HG03469 (cell line): Measurements from ENCODE around the gene TSC22D3.
"Not testable (repeated sequence)": the region's sequence is repeated elsewhere in the genome, so short reads cannot be mapped to it uniquely, and the experiment has no call there.

Experiments
- ATAC-seq: cut with Tn5 transposase; IDR thresholded peaks from one replicate; pipeline ENCODE4 v1.9.1; 2021; ENCODE audit warnings: mild to moderate bottlenecking, moderate library complexity, moderate number of reproducible peaks; ENCODE audit not compliant: unreplicated experiment

Gene TSC22D3

GRCh38 chrX:107713203-107713542 is 62.4 kb downstream of the TSC22D3 start:
- ATAC-seq: no peak

- ATAC-seq: no peak
These were observed 63.1 kb downstream of the TSC22D3 start for GRCh38 chrX:107712231-107713202.

DNA sequence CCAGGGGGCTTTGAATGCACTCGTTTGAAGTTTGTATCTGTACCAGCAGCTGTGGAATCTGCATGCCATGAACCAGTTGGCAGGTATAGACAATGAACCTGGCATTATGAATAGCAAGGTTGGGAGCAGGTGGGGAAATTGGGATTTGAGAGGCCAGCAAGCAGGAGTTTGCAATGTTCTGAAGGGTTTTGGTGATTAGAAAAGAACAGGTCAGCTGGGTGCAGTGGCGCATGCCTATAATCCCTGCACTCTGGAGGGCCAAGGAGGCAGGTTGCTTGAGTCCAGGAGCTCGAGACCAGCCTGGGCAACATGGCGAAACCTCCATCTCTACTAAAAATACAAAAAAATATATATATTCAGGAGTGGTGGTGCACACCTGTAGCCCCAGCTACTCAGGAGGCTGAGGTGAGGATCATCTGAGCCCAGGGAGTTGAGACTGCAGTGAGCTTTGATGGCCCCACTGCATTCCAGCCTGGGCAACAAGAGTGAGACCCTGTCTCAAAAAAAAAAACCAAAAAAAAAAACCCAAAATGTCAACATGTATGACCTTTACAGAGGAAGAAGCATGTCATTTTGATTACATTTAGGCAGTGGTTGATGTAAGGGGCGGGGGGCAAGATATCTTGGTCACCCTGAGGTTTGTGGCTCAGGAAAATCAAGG is 63.9 kb downstream of the TSC22D3 start:
- ATAC-seq: no peak

- peak; percentile 98 for ATAC-seq
These were observed 64.8 kb downstream of the TSC22D3 start for GRCh38 chrX:107710617-107711391.

- ATAC-seq: no peak
These were observed 66.3 kb downstream of the TSC22D3 start for GRCh38 chrX:107709266-107709806.

GRCh38 chrX:107708762-107709161 is 66.8 kb downstream of the TSC22D3 start:
- no peak for ATAC-seq

GRCh38 chrX:107707866-107708265 is 67.7 kb downstream of the TSC22D3 start:
- no peak for ATAC-seq

GRCh38 chrX:107706309-107706708 is 69.3 kb downstream of the TSC22D3 start:
- no peak for ATAC-seq

GRCh38 chrX:107704587-107704986 is 71.0 kb downstream of the TSC22D3 start:
- ATAC-seq: no peak

- no peak for ATAC-seq
These were observed 71.4 kb downstream of the TSC22D3 start for GRCh38 chrX:107704181-107704580.

- peak; percentile 76 for ATAC-seq
These were observed 74.0 kb downstream of the TSC22D3 start for GRCh38 chrX:107701493-107702121.

GRCh38 chrX:107700790-107701189 is 74.8 kb downstream of the TSC22D3 start:
- no peak for ATAC-seq

DNA sequence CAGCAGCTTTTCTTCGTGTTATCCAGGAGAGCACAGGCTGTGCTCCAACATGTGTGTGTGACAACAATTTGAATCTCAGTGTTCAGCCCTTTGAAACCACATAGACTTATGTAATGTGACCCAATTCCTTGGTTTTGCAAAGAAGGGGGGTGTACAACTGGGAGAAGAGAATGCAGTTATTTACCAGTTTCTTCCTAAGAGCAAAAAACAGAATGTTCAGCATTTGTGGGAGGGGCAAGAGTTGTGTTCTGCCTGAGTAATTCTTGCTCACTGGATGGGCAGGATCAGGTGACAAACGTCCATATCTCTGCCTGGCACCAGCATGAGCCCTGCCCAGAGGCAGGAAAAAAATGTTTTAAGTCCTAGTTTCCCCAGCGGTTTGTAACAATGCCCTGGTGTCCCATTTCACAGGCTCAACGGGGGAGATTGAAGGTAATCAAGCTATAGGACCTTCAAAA is 75.2 kb downstream of the TSC22D3 start:
- ATAC-seq: no peak

DNA sequence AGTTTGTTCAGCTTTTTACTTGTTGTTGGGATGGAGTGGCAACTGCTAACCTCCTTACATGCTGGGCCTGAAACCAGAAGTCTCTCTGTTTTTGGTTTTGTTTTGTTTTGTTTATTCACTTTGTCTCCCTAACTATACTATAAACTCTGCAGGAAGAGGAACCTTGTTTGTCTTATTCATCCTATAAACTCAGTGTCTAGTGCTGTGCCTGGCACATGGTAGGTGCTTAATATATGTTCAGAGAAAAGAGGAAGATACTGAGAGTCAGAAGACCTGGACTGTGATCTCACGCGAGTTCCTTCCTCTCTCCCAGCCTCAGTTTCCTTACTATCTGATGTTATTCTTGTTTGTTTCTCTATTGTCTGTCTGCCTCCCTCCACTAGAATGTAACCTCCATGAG is 76.0 kb downstream of the TSC22D3 start:
- ATAC-seq: no peak

DNA sequence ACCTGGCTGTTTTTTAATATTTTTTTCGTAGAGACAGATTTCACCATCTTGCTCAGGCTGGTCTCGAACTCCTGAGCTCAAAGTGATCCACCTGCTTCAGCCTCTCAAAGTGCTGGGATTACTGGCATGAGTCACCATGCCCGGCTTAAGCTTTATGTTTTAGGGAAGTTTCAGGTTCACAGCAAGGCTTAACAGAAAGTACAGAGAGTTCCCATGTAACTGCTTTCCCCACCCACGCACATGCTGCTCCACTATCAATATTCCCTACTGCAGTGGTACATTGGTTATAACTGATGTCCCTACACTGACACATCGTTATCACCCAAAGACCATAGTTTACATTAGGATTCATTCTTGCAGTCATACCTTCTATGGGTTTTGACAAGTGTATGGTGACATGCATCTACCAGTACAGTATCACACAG is 84.6 kb downstream of the TSC22D3 start:
- no peak for ATAC-seq

- no peak for ATAC-seq
These were observed 88.1 kb downstream of the TSC22D3 start for GRCh38 chrX:107687445-107687844.

- no peak for ATAC-seq
These were observed 88.8 kb downstream of the TSC22D3 start for GRCh38 chrX:107686792-107687191.

DNA sequence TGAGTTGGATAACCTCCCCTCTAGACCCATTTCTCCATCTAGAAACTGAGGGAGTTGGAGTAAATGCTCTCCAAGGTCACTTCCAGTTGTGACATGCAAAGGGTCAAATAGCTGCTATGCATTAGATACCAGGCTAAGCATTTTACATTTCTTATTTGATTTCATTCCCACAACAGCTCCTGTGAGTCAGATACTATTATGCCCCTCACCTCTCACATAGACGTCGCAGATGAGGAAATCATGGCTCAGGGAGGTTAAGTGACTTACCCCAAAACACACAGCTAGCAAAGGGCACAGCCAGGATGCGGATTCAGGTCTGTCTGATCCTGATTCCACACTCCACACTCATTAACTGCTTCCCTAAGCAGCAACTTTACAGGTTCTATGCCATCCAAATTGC is 89.6 kb downstream of the TSC22D3 start:
- no peak for ATAC-seq

DNA sequence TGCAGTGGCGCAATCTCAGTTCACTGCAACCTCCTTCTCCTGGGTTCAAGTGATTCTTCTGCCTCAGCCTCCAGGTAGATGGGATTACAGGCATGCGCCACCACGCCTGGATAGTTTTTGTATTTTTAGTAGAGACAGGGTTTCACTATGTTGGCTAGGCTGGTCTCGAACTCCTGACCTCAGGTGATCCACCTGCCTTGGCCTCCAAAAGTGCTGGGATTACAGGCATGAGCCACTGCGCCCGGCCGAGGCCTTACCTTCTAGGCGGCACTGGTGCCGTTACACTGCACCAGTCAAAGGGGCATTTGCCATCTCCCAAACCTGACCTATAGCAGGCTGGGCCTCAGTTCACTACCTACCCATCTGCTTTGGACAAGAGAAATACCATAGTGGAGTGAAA is 90.0 kb downstream of the TSC22D3 start:
- not testable (repeated sequence) for ATAC-seq

DNA sequence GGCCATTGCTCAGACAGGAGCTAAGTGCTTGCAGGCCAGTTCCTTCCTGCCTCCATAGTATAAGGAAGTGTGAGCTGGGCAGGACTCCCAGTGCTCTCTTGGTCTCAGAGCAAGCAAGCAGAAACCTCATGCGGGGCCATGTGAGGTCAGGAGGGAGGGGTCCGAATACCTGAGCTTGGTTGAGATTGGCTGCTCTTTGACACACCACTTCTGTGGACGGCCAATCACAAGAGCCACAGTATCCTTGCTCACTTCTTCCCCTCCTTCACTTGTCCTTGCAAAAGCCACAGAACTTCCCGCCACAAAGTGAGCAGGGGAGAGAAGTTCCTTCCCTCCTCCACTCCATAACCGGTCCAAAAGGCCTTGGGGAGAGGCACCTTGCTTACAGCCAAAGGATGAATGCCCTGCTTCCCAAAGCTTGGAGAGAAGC is 90.6 kb downstream of the TSC22D3 start:
- ATAC-seq: peak; percentile 71
